ENCODE data around the gene MAGI2.

MAGI2 gene

DNA sequence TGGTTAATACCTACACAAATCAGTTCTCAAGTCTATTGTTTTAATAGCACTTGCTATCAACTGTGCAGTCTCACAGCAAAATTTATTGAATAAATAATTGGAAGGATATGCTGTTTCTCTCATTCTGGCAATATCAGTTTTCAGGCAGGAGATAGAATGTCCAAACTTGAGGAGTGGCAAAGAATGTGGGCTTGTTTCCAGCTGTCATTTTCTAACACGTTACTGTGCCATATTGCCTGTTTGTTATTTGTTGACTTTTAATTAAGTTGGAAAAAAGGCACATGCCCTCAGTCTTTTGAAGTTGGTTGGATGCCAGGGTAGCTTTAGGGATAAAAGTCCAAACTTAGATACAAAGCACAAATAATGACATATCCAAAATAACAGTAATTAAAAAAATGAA is 52.2 kb downstream of the MAGI2 start:
- TF ChIP-seq, protein P1, sequence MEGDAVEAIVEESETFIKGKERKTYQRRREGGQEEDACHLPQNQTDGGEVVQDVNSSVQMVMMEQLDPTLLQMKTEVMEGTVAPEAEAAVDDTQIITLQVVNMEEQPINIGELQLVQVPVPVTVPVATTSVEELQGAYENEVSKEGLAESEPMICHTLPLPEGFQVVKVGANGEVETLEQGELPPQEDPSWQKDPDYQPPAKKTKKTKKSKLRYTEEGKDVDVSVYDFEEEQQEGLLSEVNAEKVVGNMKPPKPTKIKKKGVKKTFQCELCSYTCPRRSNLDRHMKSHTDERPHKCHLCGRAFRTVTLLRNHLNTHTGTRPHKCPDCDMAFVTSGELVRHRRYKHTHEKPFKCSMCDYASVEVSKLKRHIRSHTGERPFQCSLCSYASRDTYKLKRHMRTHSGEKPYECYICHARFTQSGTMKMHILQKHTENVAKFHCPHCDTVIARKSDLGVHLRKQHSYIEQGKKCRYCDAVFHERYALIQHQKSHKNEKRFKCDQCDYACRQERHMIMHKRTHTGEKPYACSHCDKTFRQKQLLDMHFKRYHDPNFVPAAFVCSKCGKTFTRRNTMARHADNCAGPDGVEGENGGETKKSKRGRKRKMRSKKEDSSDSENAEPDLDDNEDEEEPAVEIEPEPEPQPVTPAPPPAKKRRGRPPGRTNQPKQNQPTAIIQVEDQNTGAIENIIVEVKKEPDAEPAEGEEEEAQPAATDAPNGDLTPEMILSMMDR (conservative IDR thresholded peaks at IDR 0.05; ENCODE audit: low read length) = no peak
- no peak for TF ChIP-seq EZH2phosphoT487 (IDR thresholded peaks at IDR 0.05; ENCODE audit: borderline replicate concordance)

GRCh38 chr7:79400222-79400621 is 53.2 kb downstream of the MAGI2 start:
- H3K27me3 ChIP-seq (ENCODE audit: insufficient read depth, low read length, poor library complexity, severe bottlenecking) = no peaks in the 10 kb centered on the region
- TF ChIP-seq EZH2phosphoT487 (IDR thresholded peaks at IDR 0.05; ENCODE audit: borderline replicate concordance) = no peak
- TF ChIP-seq, protein P1 (conservative IDR thresholded peaks at IDR 0.05; ENCODE audit: low read length) = no peak
- no peaks in the 10 kb centered on the region for H3K79me2 ChIP-seq (ENCODE audit: insufficient read depth, low read length)
- no peaks in the 10 kb centered on the region for H3K9me3 ChIP-seq (ENCODE audit: insufficient read depth, low read depth, low read length)
- no peaks in the 10 kb centered on the region for H4K20me1 ChIP-seq (ENCODE audit: insufficient read depth, low read length, poor library complexity, severe bottlenecking)
- no peak overlapping the region for H2AFZ ChIP-seq (ENCODE audit: low read length)
- H3K4me1 ChIP-seq (ENCODE audit: insufficient read depth, low read length, poor library complexity, severe bottlenecking) = no peaks in the 10 kb centered on the region
- H3F3A ChIP-seq (ENCODE audit: low read depth) = no peaks in the 10 kb centered on the region
- no peaks in the 10 kb centered on the region for H3K36me3 ChIP-seq (ENCODE audit: insufficient read depth, low read length)
- H3K4me2 ChIP-seq (ENCODE audit: low read depth, low read length, poor library complexity, severe bottlenecking) = no peak overlapping the region
- no peaks in the 10 kb centered on the region for H3K9me2 ChIP-seq (replicated peaks; ENCODE audit: low read depth, low read length)
- no peak overlapping the region for H3K9ac ChIP-seq (ENCODE audit: low read depth, low read length, poor library complexity, severe bottlenecking)
- no peak overlapping the region for H3K4me3 ChIP-seq (ENCODE audit: low read length, poor library complexity, severe bottlenecking)

More for the DNA sequence above, 52.2 kb downstream of the MAGI2 start:
- Histone ChIP-seq H3F3A (ENCODE audit: low read depth) (no peaks in the 10 kb centered on the region), H3K36me3 (ENCODE audit: insufficient read depth, low read length) (no peaks in the 10 kb centered on the region), H3K9me2 (replicated peaks; ENCODE audit: low read depth, low read length) (no peaks in the 10 kb centered on the region), H4K20me1 (ENCODE audit: insufficient read depth, low read length, poor library complexity, severe bottlenecking) (no peaks in the 10 kb centered on the region), H3K27me3 (ENCODE audit: insufficient read depth, low read length, poor library complexity, severe bottlenecking) (no peaks in the 10 kb centered on the region), H3K79me2 (ENCODE audit: insufficient read depth, low read length) (no peaks in the 10 kb centered on the region), H3K9me3 (ENCODE audit: insufficient read depth, low read depth, low read length) (no peaks in the 10 kb centered on the region), H3K9ac (ENCODE audit: low read depth, low read length, poor library complexity, severe bottlenecking) (no peak overlapping the region), H2AFZ (ENCODE audit: low read length) (no peak overlapping the region), H3K4me3 (ENCODE audit: low read length, poor library complexity, severe bottlenecking) (no peak overlapping the region), H3K4me2 (ENCODE audit: low read depth, low read length, poor library complexity, severe bottlenecking) (no peak overlapping the region), H3K4me1 (ENCODE audit: insufficient read depth, low read length, poor library complexity, severe bottlenecking) (no peaks in the 10 kb centered on the region)

DNA sequence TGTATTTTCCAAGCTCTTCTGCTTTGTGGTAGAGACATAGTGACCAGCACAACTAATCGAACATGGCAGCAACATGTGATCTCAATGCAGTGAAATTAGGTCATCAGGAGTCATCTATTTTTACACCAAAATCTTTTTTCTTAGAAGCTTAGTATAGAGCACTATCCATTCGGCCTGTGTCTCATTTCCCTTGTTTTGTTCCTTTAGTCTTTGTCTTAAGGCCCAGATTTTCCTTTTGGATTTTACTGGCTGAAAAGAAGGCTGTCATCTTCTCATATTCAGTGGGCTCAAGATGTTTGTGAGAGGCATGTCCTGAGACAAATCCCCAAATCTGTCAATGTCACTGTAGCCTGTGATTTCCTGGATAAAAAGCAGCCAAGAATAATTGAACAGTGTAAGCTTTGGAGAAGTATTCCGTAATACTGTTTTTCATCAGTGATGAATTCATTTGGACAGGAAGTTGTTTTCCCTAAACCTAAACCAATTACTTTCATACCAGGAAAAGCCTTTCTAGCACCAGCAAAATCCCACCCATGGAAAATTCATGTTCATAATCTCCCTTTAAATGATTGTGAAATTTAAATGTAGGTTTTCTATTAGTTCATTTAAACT is 55.2 kb downstream of the MAGI2 start:
- Histone ChIP-seq H3K4me1 (ENCODE audit: insufficient read depth, low read length, poor library complexity, severe bottlenecking) (no peaks in the 10 kb centered on the region), H3K27me3 (ENCODE audit: insufficient read depth, low read length, poor library complexity, severe bottlenecking) (no peaks in the 10 kb centered on the region), H3K4me2 (ENCODE audit: low read depth, low read length, poor library complexity, severe bottlenecking) (no peak overlapping the region), H3K9me3 (ENCODE audit: insufficient read depth, low read depth, low read length) (no peaks in the 10 kb centered on the region), H2AFZ (ENCODE audit: low read length) (no peak overlapping the region), H3K36me3 (ENCODE audit: insufficient read depth, low read length) (no peaks in the 10 kb centered on the region), H3K4me3 (ENCODE audit: low read length, poor library complexity, severe bottlenecking) (no peak overlapping the region), H3K79me2 (ENCODE audit: insufficient read depth, low read length) (no peaks in the 10 kb centered on the region), H3F3A (ENCODE audit: low read depth) (no peaks in the 10 kb centered on the region), H4K20me1 (ENCODE audit: insufficient read depth, low read length, poor library complexity, severe bottlenecking) (no peaks in the 10 kb centered on the region), H3K9ac (ENCODE audit: low read depth, low read length, poor library complexity, severe bottlenecking) (no peak overlapping the region), H3K9me2 (replicated peaks; ENCODE audit: low read depth, low read length) (no peaks in the 10 kb centered on the region)
- TF ChIP-seq, protein P1 (conservative IDR thresholded peaks at IDR 0.05; ENCODE audit: low read length) = no peak
- no peak for TF ChIP-seq EZH2phosphoT487 (IDR thresholded peaks at IDR 0.05; ENCODE audit: borderline replicate concordance)

All from Loucy (cell line).